ENCODE data around the gene ANKRD23.
A peak's percentile ranks its signal among the peaks of the same experiment; 100 is the strongest.
"Not testable (repeated sequence)": the region's sequence is repeated elsewhere in the genome, so short reads cannot be mapped to it uniquely, and the experiment has no call there.

The ANKRD23 gene

DNA sequence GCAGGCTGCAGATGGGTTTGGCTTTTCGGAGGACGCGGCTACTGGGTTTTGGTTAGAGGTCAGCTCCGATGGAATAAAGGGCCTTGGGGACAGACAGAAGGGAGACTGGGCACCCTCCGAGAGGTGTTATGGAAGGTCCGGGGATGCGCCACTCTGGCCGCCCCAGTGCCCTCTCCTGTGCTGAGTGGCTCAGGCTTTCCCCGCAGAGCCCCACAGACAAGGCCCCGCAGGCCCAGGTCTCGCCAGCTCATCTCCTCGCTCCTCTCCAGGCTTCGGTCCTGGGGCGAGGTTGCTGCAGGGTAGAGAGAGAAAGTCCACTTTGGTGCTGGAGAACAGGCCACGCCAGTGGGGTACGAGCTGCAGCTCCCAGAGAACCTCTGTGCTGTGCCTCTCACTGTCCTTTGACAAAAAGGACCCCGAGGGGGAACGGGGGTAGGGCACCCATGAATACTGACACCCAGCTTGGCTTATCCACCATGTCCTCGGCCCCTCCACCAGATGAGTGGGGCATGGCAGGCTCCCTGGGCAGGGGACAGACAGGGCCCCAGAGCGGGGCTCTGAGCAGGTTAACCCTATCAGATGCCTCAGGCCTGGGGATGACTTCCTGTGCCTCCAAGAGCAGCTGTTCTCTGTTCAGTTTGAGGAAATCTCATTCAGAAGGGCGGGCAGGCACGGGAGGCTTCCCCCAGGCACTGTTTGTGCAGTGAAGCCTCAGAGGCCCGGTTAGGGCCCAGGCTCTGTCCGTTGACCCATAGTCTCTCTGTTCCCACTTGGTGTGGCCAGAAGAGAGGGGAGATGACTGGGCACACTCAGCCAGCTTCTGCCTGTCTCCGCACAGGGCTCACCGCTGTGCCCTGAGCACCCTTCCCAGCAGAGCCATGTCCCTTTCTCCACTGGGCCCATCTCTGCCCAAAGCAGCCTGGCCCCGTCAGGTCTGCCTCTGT is 43.5 kb downstream of the ANKRD23 start:
- no peak for DNase-seq
- no peaks in the 10 kb centered on the region for H3K27me3 ChIP-seq

DNA sequence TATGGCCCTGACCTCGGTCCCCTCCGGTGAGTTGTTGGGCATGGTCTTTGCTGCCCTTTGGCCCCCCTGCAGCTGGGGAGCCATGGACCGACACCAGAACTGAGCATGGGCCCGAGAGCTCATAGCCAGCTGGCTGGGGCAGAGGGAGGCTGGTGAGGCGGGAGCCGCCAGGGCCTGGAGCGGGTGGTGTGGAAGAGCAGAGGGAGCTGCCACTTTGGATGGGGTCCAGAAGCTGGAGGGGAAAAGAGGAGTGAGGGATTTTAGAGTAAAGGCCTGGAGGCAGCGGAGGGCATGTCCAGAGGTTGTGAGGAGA is 44.2 kb downstream of the ANKRD23 start:
- TF ChIP-seq, protein P1, sequence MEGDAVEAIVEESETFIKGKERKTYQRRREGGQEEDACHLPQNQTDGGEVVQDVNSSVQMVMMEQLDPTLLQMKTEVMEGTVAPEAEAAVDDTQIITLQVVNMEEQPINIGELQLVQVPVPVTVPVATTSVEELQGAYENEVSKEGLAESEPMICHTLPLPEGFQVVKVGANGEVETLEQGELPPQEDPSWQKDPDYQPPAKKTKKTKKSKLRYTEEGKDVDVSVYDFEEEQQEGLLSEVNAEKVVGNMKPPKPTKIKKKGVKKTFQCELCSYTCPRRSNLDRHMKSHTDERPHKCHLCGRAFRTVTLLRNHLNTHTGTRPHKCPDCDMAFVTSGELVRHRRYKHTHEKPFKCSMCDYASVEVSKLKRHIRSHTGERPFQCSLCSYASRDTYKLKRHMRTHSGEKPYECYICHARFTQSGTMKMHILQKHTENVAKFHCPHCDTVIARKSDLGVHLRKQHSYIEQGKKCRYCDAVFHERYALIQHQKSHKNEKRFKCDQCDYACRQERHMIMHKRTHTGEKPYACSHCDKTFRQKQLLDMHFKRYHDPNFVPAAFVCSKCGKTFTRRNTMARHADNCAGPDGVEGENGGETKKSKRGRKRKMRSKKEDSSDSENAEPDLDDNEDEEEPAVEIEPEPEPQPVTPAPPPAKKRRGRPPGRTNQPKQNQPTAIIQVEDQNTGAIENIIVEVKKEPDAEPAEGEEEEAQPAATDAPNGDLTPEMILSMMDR (IDR thresholded peaks at IDR 0.05; ENCODE audit: low read depth, low read length), result no peak
- no peaks in the 10 kb centered on the region for H3K27me3 ChIP-seq
- H3K36me3 ChIP-seq, result no peaks in the 10 kb centered on the region
- H3K4me3 ChIP-seq (ENCODE audit: low read depth, low read length), result no peak overlapping the region
- H3K9me3 ChIP-seq, result no peaks in the 10 kb centered on the region
- no peak for DNase-seq
- H3K4me1 ChIP-seq, result no peaks in the 10 kb centered on the region

More for the DNA sequence above, 43.5 kb downstream of the ANKRD23 start:
- Histone ChIP-seq H3K9me3 (no peaks in the 10 kb centered on the region), H3K4me3 (ENCODE audit: low read depth, low read length) (peak overlapping the region; percentile 23), H3K4me1 (no peaks in the 10 kb centered on the region), H3K36me3 (no peaks in the 10 kb centered on the region)
- TF ChIP-seq, protein P1 (IDR thresholded peaks at IDR 0.05; ENCODE audit: low read depth, low read length), result no peak

DNA sequence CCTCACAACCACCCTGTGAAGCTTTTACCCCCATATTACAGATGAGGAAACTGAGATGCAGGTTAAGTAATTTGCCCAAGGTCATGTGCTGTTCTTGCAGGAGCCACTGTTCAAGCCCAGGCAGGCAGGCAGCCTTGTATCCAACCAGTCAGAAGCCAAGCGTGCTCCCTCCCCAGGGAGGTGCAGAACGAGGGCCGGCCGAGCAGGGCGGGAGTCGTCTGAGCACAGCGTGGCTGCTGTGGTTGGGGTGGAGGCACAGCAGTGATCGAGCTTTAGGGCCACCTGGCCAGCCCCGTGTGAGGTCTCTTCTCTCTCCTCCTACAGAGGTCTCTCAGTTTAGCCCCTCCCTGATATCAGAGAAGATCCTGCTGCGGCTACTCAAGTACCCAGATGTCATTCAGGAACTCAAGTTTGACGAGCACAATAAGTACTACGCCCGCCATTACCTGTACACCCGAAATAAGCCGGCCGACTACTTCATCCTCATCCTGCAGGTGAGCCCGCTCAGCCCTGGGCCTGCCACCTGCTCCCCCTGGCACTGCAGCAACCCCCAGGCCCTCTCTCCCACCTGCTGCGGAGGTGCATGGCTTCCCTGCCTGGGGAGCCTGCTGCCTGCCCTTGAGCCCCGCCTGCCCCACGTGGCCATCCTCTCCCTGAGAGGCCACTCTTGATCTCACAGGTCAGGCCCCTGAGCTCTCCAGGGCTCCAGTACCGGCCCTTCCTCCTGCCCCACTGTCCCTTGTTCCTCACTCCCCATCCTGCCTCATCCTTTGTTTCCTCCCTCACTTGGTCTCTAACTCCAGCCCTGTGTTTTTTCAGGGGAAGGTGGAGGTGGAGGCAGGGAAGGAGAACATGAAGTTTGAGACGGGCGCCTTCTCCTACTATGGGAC is 44.8 kb downstream of the ANKRD23 start:
- no peak for DNase-seq
- H3K9me3 ChIP-seq, result no peaks in the 10 kb centered on the region
- H3K4me3 ChIP-seq (ENCODE audit: low read depth, low read length), result no peak overlapping the region
- no peaks in the 10 kb centered on the region for H3K4me1 ChIP-seq
- TF ChIP-seq, protein P1 (IDR thresholded peaks at IDR 0.05; ENCODE audit: low read depth, low read length), result no peak
- no peaks in the 10 kb centered on the region for H3K36me3 ChIP-seq
- H3K27me3 ChIP-seq, result no peaks in the 10 kb centered on the region

DNA sequence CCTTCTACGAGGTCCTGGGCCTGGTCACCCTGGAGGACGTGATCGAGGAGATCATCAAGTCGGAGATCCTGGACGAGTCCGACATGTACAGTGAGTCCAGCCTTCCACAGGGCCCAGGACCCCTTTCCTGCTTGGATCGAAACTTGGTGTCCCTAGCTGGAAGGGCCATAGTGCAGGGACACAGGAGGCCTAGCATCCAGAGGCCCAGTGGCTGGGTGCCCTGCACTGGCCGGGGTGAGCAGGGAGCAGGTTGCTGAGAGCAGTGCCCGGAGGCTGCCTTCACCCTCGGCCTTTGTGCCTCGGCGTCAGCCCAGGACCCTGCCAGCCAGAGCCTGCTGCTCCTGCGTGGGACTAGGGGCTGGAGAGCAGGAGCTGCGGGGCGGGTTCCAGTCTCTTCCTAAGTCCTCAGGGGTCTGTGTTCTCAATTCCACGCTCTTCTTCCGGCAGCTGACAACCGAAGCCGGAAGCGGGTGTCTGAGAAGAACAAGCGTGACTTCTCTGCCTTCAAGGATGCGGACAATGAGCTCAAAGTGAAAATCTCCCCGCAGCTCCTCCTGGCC is 46.7 kb downstream of the ANKRD23 start:
- no peaks in the 10 kb centered on the region for H3K4me1 ChIP-seq
- H3K9me3 ChIP-seq, result no peaks in the 10 kb centered on the region
- TF ChIP-seq, protein P1 (IDR thresholded peaks at IDR 0.05; ENCODE audit: low read depth, low read length), result no peak
- no peak for DNase-seq
- H3K4me3 ChIP-seq (ENCODE audit: low read depth, low read length), result no peak overlapping the region
- no peaks in the 10 kb centered on the region for H3K36me3 ChIP-seq
- no peaks in the 10 kb centered on the region for H3K27me3 ChIP-seq

DNA sequence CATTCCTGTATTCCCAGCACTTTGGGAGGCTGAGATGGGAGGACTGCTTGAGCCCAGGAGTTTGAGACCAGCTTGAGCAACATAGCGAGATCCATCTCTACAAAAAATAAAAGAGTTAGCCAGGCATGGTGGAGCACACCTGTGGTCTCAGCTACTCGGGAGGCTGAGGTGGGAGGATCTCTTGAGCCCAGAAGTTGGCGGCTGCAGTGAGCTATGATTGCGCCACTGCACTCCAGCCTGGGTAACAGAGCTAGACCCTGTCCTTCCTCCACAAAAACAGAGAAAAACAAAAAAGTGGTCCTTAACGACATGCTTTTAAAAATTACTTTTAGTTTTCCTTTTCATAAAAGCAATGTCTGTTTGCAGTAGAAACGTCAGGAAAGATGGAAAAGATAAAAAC is 47.3 kb downstream of the ANKRD23 start:
- DNase-seq; H3K27me3 ChIP-seq; H3K4me3 ChIP-seq (ENCODE audit: low read depth, low read length); H3K36me3 ChIP-seq; H3K9me3 ChIP-seq; H3K4me1 ChIP-seq: not testable (repeated sequence)

DNA sequence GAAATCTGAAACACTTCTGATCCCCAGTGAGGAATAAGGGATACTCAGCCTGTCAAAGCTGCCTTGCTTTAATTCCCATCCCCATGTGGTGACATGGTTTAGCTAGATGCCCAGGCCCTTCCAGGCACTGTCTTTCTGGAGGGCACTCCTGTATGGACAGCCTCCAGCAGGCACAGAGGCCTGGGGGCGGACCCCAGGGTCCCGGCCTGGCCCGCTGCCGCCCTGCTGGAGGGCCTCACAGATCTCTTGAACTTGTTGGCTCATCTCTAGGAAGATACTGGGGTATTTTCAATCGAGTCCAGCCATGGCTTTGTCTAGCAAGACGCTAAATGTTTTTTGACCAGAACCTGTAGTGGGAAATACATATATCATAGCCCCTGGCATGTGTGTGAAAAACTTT is 48.7 kb downstream of the ANKRD23 start:
- DNase-seq, result no peak
- Histone ChIP-seq H3K27me3 (no peaks in the 10 kb centered on the region), H3K36me3 (no peaks in the 10 kb centered on the region), H3K4me3 (ENCODE audit: low read depth, low read length) (no peak overlapping the region), H3K9me3 (no peaks in the 10 kb centered on the region), H3K4me1 (no peaks in the 10 kb centered on the region)
- TF ChIP-seq, protein P1 (IDR thresholded peaks at IDR 0.05; ENCODE audit: low read depth, low read length), result no peak

Data from BE2C (cell line).